Astrocyte (in vitro differentiated cells and primary cell): Measurements from ENCODE around the gene DTNB. TPM values are rescaled to one million over a fixed set of nuclear protein-coding genes. Genes with fewer than 3 reads are reported as not detected.

Experiments used
- DNase-seq: peaks from one replicate; pipeline ENCODE4 v3.0.0-alpha.2; 2010; ENCODE audit warnings: low read depth
- FAIRE-seq: peaks from 2 replicates; lab custom pipeline; 2011; peaks lifted over from hg19 to GRCh38; lab: Jason Lieb, UNC
- H2AFZ ChIP-seq: 2 replicates; pipeline ENCODE4 v1.6.0; 2012; ENCODE audit warnings: low read depth, low read length, inconsistent platforms
- H3K27ac ChIP-seq: 2 replicates; pipeline ENCODE4 v1.5.1; 2011; ENCODE audit warnings: low read depth, low read length, inconsistent platforms
- H3K27me3 ChIP-seq: 2 replicates; pipeline ENCODE4 v1.6.0; 2011; ENCODE audit warnings: low read length, inconsistent platforms; ENCODE audit not compliant: insufficient read depth
- H3K36me3 ChIP-seq: 2 replicates; pipeline ENCODE4 v1.5.1; 2011; ENCODE audit warnings: low read length, inconsistent platforms; ENCODE audit not compliant: insufficient read depth
- H3K4me1 ChIP-seq: 2 replicates; pipeline ENCODE4 v1.5.1; 2011; ENCODE audit warnings: low read length, inconsistent platforms; ENCODE audit not compliant: insufficient read depth
- H3K4me2 ChIP-seq: 2 replicates; pipeline ENCODE4 v1.6.0; 2012; ENCODE audit warnings: low read length, inconsistent platforms
- H3K4me3 ChIP-seq: 2 replicates; pipeline ENCODE4 v1.5.1; 2011; ENCODE audit warnings: low read depth, mild to moderate bottlenecking, low read length, inconsistent platforms; ENCODE audit not compliant: insufficient read depth
- H3K79me2 ChIP-seq: 2 replicates; pipeline ENCODE4 v1.6.0; 2012; ENCODE audit warnings: mild to moderate bottlenecking, low read length, inconsistent platforms; ENCODE audit not compliant: insufficient read depth
- H3K9ac ChIP-seq: 2 replicates; pipeline ENCODE4 v1.6.0; 2012; ENCODE audit warnings: mild to moderate bottlenecking, low read length, inconsistent platforms
- H3K9me3 ChIP-seq: 2 replicates; pipeline ENCODE4 v1.5.1; 2012; ENCODE audit warnings: low read depth, mild to moderate bottlenecking, low read length, inconsistent platforms; ENCODE audit not compliant: insufficient read depth
- H4K20me1 ChIP-seq: 2 replicates; pipeline ENCODE4 v1.6.0; 2012; ENCODE audit warnings: low read length, inconsistent platforms; ENCODE audit not compliant: insufficient read depth
- H3K27ac Mint-ChIP-seq: one replicate; pipeline ENCODE4 v1.8.0; 2021; ENCODE audit warnings: mild to moderate bottlenecking, mixed read lengths; ENCODE audit not compliant: unreplicated experiment
- H3K27me3 Mint-ChIP-seq: one replicate; pipeline ENCODE4 v1.8.0; 2021; ENCODE audit warnings: low read depth, mixed read lengths; ENCODE audit not compliant: unreplicated experiment
- H3K36me3 Mint-ChIP-seq: one replicate; pipeline ENCODE4 v1.8.0; 2021; ENCODE audit warnings: low read depth, mixed read lengths; ENCODE audit not compliant: unreplicated experiment
- H3K4me1 Mint-ChIP-seq: one replicate; pipeline ENCODE4 v1.8.0; 2021; ENCODE audit warnings: low read depth, mixed read lengths; ENCODE audit not compliant: unreplicated experiment
- H3K4me3 Mint-ChIP-seq: one replicate; pipeline ENCODE4 v1.8.0; 2021; ENCODE audit warnings: mild to moderate bottlenecking, moderate library complexity, mixed read lengths; ENCODE audit not compliant: unreplicated experiment
- H3K9me3 Mint-ChIP-seq: one replicate; pipeline ENCODE4 v1.8.0; 2021; ENCODE audit warnings: mild to moderate bottlenecking, mixed read lengths; ENCODE audit not compliant: unreplicated experiment
- EZH2 ChIP-seq: IDR thresholded peaks from 2 replicates; pipeline ENCODE4 v1.6.1; 2012; ENCODE audit warnings: mild to moderate bottlenecking, low read length, inconsistent platforms; ENCODE audit not compliant: insufficient read depth
- total RNA-seq: library from RNA; stranded (reverse); gene quantifications from 2 replicates; pipeline ENCODE4 v1.2.1, GENCODE V29; 2021
- TF ChIP-seq, protein P1 (sequence below): IDR thresholded peaks from 2 replicates; pipeline ENCODE4 v1.5.1; 2011; ENCODE audit warnings: low read depth, mild to moderate bottlenecking, inconsistent platforms, low read length, moderate library complexity; ENCODE audit not compliant: insufficient read depth

DTNB gene
- total RNA-seq, 1 donor from 2014 or later: 5.1 TPM

DNA sequence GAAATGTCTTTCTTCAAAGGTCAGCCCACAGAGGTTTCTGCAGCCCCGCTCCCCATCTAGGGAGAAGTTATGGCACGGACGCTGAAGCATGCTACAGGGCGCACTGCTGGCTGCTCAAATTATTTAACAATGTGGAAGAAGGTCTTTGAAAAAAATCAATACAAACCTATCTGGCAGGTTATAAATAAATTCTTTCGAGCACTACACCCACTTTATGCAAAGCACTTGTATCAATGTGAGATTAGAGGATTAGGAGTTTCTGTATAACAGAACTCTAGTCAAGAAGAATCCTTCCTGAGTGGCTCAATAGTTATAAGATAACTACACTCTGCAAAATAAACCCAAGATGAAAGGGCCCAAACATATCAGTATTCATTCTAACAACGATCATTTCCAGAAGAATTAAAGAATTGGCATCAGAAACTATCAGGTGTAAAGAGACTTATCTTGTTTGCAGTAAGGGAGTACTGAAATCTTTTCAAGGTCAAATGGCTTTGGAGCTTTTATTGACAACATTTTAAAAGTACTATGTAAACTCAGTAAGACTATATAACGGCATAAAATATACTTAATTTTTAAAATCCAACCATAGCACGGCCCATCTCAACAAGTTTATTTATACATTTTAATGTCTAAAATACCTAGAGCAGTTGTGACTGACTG is 228.6 kb downstream of the DTNB start:
- Mint-ChIP-seq H3K4me1 (no peaks in the 10 kb centered on the region), H3K27ac (no peak overlapping the region), H3K36me3 (no peaks in the 10 kb centered on the region), H3K9me3 (no peaks in the 10 kb centered on the region), H3K27me3 (no peaks in the 10 kb centered on the region), H3K4me3 (no peak overlapping the region)
- Histone ChIP-seq H3K9me3 (no peaks in the 10 kb centered on the region), H3K4me2 (no peak overlapping the region), H3K36me3 (no peaks in the 10 kb centered on the region), H2AFZ (no peak overlapping the region), H3K27me3 (no peaks in the 10 kb centered on the region), H3K79me2 (no peaks in the 10 kb centered on the region), H3K4me1 (no peaks in the 10 kb centered on the region), H4K20me1 (no peaks in the 10 kb centered on the region), H3K9ac (no peak overlapping the region), H3K4me3 (no peak overlapping the region), H3K27ac (no peak overlapping the region)
- FAIRE-seq (no peak), DNase-seq (no peak)
- TF ChIP-seq, protein P1, sequence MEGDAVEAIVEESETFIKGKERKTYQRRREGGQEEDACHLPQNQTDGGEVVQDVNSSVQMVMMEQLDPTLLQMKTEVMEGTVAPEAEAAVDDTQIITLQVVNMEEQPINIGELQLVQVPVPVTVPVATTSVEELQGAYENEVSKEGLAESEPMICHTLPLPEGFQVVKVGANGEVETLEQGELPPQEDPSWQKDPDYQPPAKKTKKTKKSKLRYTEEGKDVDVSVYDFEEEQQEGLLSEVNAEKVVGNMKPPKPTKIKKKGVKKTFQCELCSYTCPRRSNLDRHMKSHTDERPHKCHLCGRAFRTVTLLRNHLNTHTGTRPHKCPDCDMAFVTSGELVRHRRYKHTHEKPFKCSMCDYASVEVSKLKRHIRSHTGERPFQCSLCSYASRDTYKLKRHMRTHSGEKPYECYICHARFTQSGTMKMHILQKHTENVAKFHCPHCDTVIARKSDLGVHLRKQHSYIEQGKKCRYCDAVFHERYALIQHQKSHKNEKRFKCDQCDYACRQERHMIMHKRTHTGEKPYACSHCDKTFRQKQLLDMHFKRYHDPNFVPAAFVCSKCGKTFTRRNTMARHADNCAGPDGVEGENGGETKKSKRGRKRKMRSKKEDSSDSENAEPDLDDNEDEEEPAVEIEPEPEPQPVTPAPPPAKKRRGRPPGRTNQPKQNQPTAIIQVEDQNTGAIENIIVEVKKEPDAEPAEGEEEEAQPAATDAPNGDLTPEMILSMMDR: no peak
- TF ChIP-seq EZH2: no peak

DNA sequence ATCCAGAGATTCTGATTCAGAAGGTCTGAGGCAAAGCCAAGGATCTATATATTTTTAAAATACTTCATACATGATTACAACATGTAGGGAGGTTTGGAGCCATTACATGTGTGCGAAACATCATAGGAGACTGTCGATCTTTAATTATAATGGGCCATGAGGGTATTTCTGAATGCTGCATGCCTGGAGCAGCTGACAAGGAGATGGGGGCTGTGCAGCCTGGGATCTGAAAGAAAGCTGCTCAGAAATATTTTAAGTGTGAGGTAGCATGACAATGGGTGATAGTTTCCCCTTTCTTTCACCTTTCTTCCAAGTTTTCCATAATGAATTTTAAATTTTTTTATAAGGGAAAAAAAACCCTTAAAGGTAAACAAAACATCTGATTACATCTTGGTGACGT is 229.6 kb downstream of the DTNB start:
- no peak for FAIRE-seq
- no peak overlapping the region for H3K4me3 ChIP-seq
- H3K4me3 Mint-ChIP-seq: no peak overlapping the region
- H3K9ac ChIP-seq: no peak overlapping the region
- H3K27me3 Mint-ChIP-seq: no peaks in the 10 kb centered on the region
- no peak overlapping the region for H2AFZ ChIP-seq
- no peaks in the 10 kb centered on the region for H3K9me3 ChIP-seq
- H3K9me3 Mint-ChIP-seq: no peaks in the 10 kb centered on the region
- no peak overlapping the region for H3K27ac ChIP-seq
- H3K27me3 ChIP-seq: no peaks in the 10 kb centered on the region
- no peak for TF ChIP-seq EZH2
- TF ChIP-seq, protein P1: no peak
- no peak overlapping the region for H3K4me2 ChIP-seq
- no peaks in the 10 kb centered on the region for H3K4me1 Mint-ChIP-seq
- H4K20me1 ChIP-seq: no peaks in the 10 kb centered on the region
- no peaks in the 10 kb centered on the region for H3K36me3 ChIP-seq
- no peak overlapping the region for H3K27ac Mint-ChIP-seq
- no peaks in the 10 kb centered on the region for H3K36me3 Mint-ChIP-seq
- no peak for DNase-seq
- no peaks in the 10 kb centered on the region for H3K4me1 ChIP-seq
- no peaks in the 10 kb centered on the region for H3K79me2 ChIP-seq

DNA sequence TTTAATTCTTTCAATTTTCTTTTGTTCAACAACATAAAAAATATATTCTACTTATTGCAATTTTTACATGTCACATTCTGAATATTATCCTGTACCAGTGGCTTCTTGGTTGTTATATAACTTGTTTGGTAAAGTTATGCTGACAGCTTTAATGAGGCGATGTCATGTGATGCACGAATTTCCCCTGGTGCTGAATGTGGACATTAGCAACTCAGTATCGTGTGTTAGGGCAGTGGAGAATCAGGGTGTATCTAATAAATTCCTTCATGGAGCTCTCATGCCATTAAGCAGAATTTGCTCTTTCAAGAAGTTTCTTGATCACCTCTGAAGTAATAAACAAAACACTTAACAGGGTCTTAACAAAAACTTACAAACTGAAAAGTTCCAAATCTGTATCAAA is 232.0 kb downstream of the DTNB start:
- Mint-ChIP-seq H3K27me3 (no peaks in the 10 kb centered on the region), H3K4me1 (no peaks in the 10 kb centered on the region), H3K4me3 (no peak overlapping the region), H3K9me3 (no peaks in the 10 kb centered on the region), H3K27ac (no peak overlapping the region), H3K36me3 (no peaks in the 10 kb centered on the region)
- FAIRE-seq: no peak
- Histone ChIP-seq H3K9ac (no peak overlapping the region), H2AFZ (no peak overlapping the region), H3K4me3 (no peak overlapping the region), H3K27me3 (no peaks in the 10 kb centered on the region), H3K79me2 (no peaks in the 10 kb centered on the region), H4K20me1 (no peaks in the 10 kb centered on the region), H3K36me3 (no peaks in the 10 kb centered on the region), H3K9me3 (no peaks in the 10 kb centered on the region), H3K4me2 (no peak overlapping the region), H3K27ac (no peak overlapping the region), H3K4me1 (no peaks in the 10 kb centered on the region)
- no peak for TF ChIP-seq EZH2
- TF ChIP-seq, protein P1: no peak
- no peak for DNase-seq
